Loucy (cell line): ENCODE data around the gene VWA8.

Experiments
- H2AFZ ChIP-seq: fragments of 200-600 bp; sonication (generic); 2 replicates; pipeline ENCODE4 v1.6.0; 2016; ENCODE audit warnings: antibody characterized with exemption, mild to moderate bottlenecking, low read length, moderate library complexity
- H3F3A ChIP-seq: fragments of 200-600 bp; 2 replicates; pipeline ENCODE4 v1.6.0; 2016; ENCODE audit warnings: antibody characterized with exemption, low read depth, mild to moderate bottlenecking
- H3K27me3 ChIP-seq: fragments of 200-600 bp; sonication (generic); 2 replicates; pipeline ENCODE4 v1.6.1; 2014; ENCODE audit warnings: low read length, mild to moderate bottlenecking; ENCODE audit not compliant: insufficient read depth, poor library complexity, severe bottlenecking
- H3K36me3 ChIP-seq: fragments of 200-600 bp; sonication (generic); 2 replicates; pipeline ENCODE4 v1.6.1; 2016; ENCODE audit warnings: low read length; ENCODE audit not compliant: insufficient read depth
- H3K4me1 ChIP-seq: fragments of 200-600 bp; sonication (generic); 2 replicates; pipeline ENCODE4 v1.5.1; 2014; ENCODE audit warnings: low read length, mild to moderate bottlenecking; ENCODE audit not compliant: insufficient read depth, poor library complexity, severe bottlenecking
- H3K4me2 ChIP-seq: fragments of 200-600 bp; sonication (generic); 2 replicates; pipeline ENCODE4 v1.6.0; 2014; ENCODE audit warnings: antibody characterized with exemption, low read length, low read depth, mild to moderate bottlenecking; ENCODE audit not compliant: poor library complexity, severe bottlenecking
- H3K4me3 ChIP-seq: fragments of 200-600 bp; sonication (generic); 2 replicates; pipeline ENCODE4 v1.5.1; 2014; ENCODE audit warnings: low read length, mild to moderate bottlenecking, mixed read lengths; ENCODE audit not compliant: poor library complexity, severe bottlenecking
- H3K79me2 ChIP-seq: fragments of 200-600 bp; sonication (generic); 2 replicates; pipeline ENCODE4 v1.6.1; 2014; ENCODE audit warnings: low read length; ENCODE audit not compliant: insufficient read depth
- H3K9ac ChIP-seq: fragments of 200-600 bp; sonication (generic); 2 replicates; pipeline ENCODE4 v1.6.0; 2014; ENCODE audit warnings: mild to moderate bottlenecking, low read depth, low read length, moderate library complexity; ENCODE audit not compliant: poor library complexity, severe bottlenecking
- H3K9me2 ChIP-seq: fragments of 200-600 bp; sonication (generic); replicated peaks from 2 replicates; pipeline ENCODE4 v1.6.1; 2016; ENCODE audit warnings: low read depth, low read length, mixed read lengths
- H3K9me3 ChIP-seq: fragments of 200-600 bp; sonication (generic); 2 replicates; pipeline ENCODE4 v1.6.1; 2014; ENCODE audit warnings: mild to moderate bottlenecking, antibody characterized with exemption, low read length, low read depth; ENCODE audit not compliant: insufficient read depth
- H4K20me1 ChIP-seq: fragments of 200-600 bp; sonication (generic); 2 replicates; pipeline ENCODE4 v1.6.0; 2014; ENCODE audit warnings: antibody characterized with exemption, low read length, mild to moderate bottlenecking; ENCODE audit not compliant: insufficient read depth, poor library complexity, severe bottlenecking
- CTCF ChIP-seq: fragments of 200-600 bp; sonication (generic); conservative IDR thresholded peaks from 2 replicates; pipeline ENCODE4 v1.5.1; 2014; ENCODE audit warnings: mild to moderate bottlenecking, antibody characterized with exemption, low read length
- EZH2phosphoT487 ChIP-seq: fragments of 200-600 bp; IDR thresholded peaks from 2 replicates; pipeline ENCODE4 v1.6.1; 2018; ENCODE audit warnings: antibody characterized with exemption, mild to moderate bottlenecking, moderate library complexity, borderline replicate concordance

VWA8 gene

DNA sequence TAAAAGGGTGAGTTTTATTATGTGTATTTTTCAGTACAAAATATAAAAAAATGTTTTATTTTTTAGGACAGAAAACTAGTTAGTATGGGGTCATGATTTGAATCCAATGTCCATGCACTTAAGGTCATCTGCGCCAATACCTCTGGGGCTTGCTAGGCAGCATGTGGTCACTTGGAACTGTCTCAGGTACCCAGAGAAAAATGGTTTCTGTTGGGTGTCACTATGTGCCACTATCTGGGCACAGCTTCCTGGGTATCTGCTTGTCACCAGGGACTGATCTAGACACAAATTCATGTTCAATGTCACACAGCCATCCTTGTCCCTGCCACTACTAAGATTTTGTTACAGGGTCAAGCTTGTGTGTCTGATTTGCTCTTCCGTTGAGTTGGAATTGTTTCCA lies 403.2 kb downstream of the VWA8 start:
- Histone ChIP-seq H3K9ac (no peak overlapping the region), H3K9me3 (no peaks in the 10 kb centered on the region), H2AFZ (no peak overlapping the region), H4K20me1 (no peaks in the 10 kb centered on the region), H3K9me2 (no peaks in the 10 kb centered on the region), H3K4me1 (no peaks in the 10 kb centered on the region), H3K4me2 (no peak overlapping the region), H3K79me2 (no peaks in the 10 kb centered on the region), H3K27me3 (no peaks in the 10 kb centered on the region), H3K36me3 (no peaks in the 10 kb centered on the region), H3F3A (no peaks in the 10 kb centered on the region), H3K4me3 (no peak overlapping the region)
- TF ChIP-seq CTCF, result no peak
- TF ChIP-seq EZH2phosphoT487, result no peak

DNA sequence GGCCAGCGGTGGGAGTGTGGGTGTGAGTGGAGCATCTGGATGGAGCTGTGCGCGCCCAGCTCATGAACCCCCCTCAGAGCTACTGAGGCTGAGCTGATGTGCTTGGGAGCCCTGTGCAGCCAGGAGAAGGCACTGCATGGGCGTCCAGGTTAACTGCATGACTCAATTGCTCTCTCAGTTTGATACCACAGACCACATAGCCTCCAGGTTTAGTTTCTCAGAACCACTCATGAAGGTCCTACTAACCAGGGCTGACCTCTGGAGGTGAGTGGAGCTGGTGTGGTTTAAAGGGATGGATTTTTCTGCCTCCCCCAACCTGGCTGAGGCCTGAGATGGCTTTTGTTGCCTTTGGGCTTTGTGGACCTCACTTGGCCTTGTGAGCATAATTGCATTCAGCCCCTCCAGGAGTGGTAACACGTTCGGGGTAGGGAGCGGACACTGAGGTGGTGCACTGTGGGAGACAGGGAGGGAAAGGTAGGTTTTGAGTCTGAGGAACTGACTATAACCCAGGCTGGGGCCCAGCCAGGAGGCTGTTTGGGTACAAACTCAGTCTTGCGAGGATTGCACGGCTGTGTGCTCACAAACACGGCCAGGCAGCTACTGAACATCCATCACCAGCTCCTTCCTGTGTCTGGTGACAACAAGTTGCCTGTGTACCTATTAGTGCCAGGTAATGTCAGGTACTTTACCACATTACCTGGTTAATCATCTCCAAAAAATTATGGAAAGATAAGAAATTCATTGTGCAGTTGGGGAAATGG lies 406.1 kb downstream of the VWA8 start:
- no peaks in the 10 kb centered on the region for H3F3A ChIP-seq

GRCh38 chr13:41554180-41554579 lies 406.7 kb downstream of the VWA8 start:
- Histone ChIP-seq H3K27me3 (no peaks in the 10 kb centered on the region), H2AFZ (no peak overlapping the region), H3K4me3 (no peak overlapping the region), H3K4me2 (no peak overlapping the region), H3K36me3 (no peaks in the 10 kb centered on the region), H3K9me3 (no peaks in the 10 kb centered on the region), H3K4me1 (no peaks in the 10 kb centered on the region), H3K9ac (no peak overlapping the region), H3K79me2 (no peaks in the 10 kb centered on the region), H3F3A (no peaks in the 10 kb centered on the region), H3K9me2 (no peaks in the 10 kb centered on the region), H4K20me1 (no peaks in the 10 kb centered on the region)
- no peak for TF ChIP-seq EZH2phosphoT487
- TF ChIP-seq CTCF, result no peak

More for the DNA sequence above, 406.1 kb downstream of the VWA8 start:
- H4K20me1 ChIP-seq, result no peaks in the 10 kb centered on the region
- H3K4me1 ChIP-seq, result no peaks in the 10 kb centered on the region
- H3K4me3 ChIP-seq, result no peak overlapping the region
- no peaks in the 10 kb centered on the region for H3K79me2 ChIP-seq
- no peaks in the 10 kb centered on the region for H3K36me3 ChIP-seq
- no peaks in the 10 kb centered on the region for H3K9me3 ChIP-seq
- H3K27me3 ChIP-seq, result no peaks in the 10 kb centered on the region
- no peak overlapping the region for H3K9ac ChIP-seq
- no peaks in the 10 kb centered on the region for H3K9me2 ChIP-seq
- TF ChIP-seq EZH2phosphoT487 (no peak), CTCF (no peak)
- H2AFZ ChIP-seq, result no peak overlapping the region
- no peak overlapping the region for H3K4me2 ChIP-seq
